Measurements from ENCODE around the gene PRICKLE2.

PRICKLE2 gene

DNA sequence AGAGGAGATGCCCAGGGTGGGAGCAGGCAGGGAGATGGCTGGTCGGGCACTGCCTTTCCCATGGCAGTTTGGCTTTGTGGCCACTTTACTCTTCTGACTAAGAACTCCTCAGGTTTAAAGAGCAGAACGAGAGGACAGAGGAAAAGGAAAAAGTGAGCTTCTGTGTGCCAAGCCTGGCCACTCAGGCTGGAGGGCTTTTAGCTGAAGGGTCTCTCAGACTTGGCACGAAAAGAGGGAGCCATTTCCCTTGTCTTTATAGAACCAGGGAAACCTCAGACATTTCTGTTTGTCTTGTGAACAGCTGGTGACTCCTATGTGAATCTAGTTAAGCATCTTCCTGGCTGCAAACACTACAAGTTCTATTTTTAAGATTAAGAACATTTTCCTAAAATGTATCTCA lies 178.7 kb downstream of the PRICKLE2 start:
- no peak for DNase-seq (ENCODE audit: low spot score)

- DNase-seq (ENCODE audit: low spot score) = no peak
Measured at GRCh38 chr3:64042952-64043351, 182.3 kb downstream of the PRICKLE2 start.

Data from GM03348 (cell line).